ENCODE results near the gene WDR75. TPM values are rescaled to one million over a fixed set of nuclear protein-coding genes. Genes with fewer than 3 reads are reported as not detected.

The WDR75 gene
- total and polyA plus RNA-seq, 2 of the 13 experiments (the other 11 are each of a cell fraction or from before 2014, with no cell fraction given), result 63.0 to 74.1 TPM

GRCh38 chr2:189522435-189523151 lies 81.3 kb downstream of the WDR75 start (continued):
- TF ChIP-seq EP300 (IDR thresholded peaks at IDR 0.05; ENCODE audit: low read depth in 2 of 2, low read length in 2 of 2) (peak; percentile 31 to 33; a peak in 1 of 4 replicates), EP300 (CRISPR knock-in tag; IDR thresholded peaks at IDR 0.05; ENCODE audit: borderline replicate concordance) (peak; percentile 51; the same call in 1 of the 2 replicates), ZNF326 (CRISPR knock-in tag; IDR thresholded peaks at IDR 0.05; ENCODE audit: borderline replicate concordance) (no peak), MAFG (CRISPR knock-in tag; IDR thresholded peaks at IDR 0.05) (no peak), EZH2 (conservative IDR thresholded peaks at IDR 0.05; ENCODE audit: low read depth, low read length) (no peak), ZNF672 (CRISPR knock-in tag; IDR thresholded peaks at IDR 0.05) (no peak), TCF7L2 (IDR thresholded peaks at IDR 0.05; ENCODE audit: low read depth, low read length) (no peak), KLF9 (CRISPR knock-in tag; IDR thresholded peaks at IDR 0.05; ENCODE audit: low read depth) (no peak), ATF7 (IDR thresholded peaks at IDR 0.05) (no peak), ATF7 (CRISPR knock-in tag; IDR thresholded peaks at IDR 0.05) (no peak), ATF7-NPFF (CRISPR knock-in tag; IDR thresholded peaks at IDR 0.05; ENCODE audit: low read depth) (no peak), ERF (CRISPR knock-in tag; IDR thresholded peaks at IDR 0.05) (peak; percentile 56; the same call in 1 of the 2 replicates), ZNF775 (CRISPR knock-in tag; IDR thresholded peaks at IDR 0.05; ENCODE audit: borderline replicate concordance) (no peak), SAFB2 (CRISPR knock-in tag; IDR thresholded peaks at IDR 0.05; ENCODE audit: borderline replicate concordance, low read depth) (no peak), RFXAP (CRISPR knock-in tag; IDR thresholded peaks at IDR 0.05; ENCODE audit: borderline replicate concordance) (no peak), ZNF546 (CRISPR knock-in tag; conservative IDR thresholded peaks at IDR 0.05) (no peak), RXRB (CRISPR knock-in tag; IDR thresholded peaks at IDR 0.05; ENCODE audit: borderline replicate concordance) (peak; percentile 22; the same call in 1 of the 2 replicates), ZNF101 (CRISPR knock-in tag; IDR thresholded peaks at IDR 0.05; ENCODE audit: borderline replicate concordance, low read depth) (0 out of 2 replicates have a peak, but pooled peaks have one; percentile 28), ZNF687 (CRISPR knock-in tag; IDR thresholded peaks at IDR 0.05) (no peak), NCOA2 (CRISPR knock-in tag; IDR thresholded peaks at IDR 0.05) (peak; percentile 69), ZBTB3 (CRISPR knock-in tag; IDR thresholded peaks at IDR 0.05; ENCODE audit: borderline replicate concordance, low read depth) (no peak), NFE2L1 (CRISPR knock-in tag; IDR thresholded peaks at IDR 0.05; ENCODE audit: borderline replicate concordance) (no peak)
- TF ChIP-seq, protein P1, sequence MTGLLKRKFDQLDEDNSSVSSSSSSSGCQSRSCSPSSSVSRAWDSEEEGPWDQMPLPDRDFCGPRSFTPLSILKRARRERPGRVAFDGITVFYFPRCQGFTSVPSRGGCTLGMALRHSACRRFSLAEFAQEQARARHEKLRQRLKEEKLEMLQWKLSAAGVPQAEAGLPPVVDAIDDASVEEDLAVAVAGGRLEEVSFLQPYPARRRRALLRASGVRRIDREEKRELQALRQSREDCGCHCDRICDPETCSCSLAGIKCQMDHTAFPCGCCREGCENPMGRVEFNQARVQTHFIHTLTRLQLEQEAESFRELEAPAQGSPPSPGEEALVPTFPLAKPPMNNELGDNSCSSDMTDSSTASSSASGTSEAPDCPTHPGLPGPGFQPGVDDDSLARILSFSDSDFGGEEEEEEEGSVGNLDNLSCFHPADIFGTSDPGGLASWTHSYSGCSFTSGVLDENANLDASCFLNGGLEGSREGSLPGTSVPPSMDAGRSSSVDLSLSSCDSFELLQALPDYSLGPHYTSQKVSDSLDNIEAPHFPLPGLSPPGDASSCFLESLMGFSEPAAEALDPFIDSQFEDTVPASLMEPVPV (CRISPR knock-in tag; IDR thresholded peaks at IDR 0.05), result no peak
